ENCODE data around the gene CNTNAP2. TPM values are rescaled to one million over a fixed set of nuclear protein-coding genes. Genes with fewer than 3 reads are reported as not detected.
"Not testable (repeated sequence)": the region's sequence is repeated elsewhere in the genome, so short reads cannot be mapped to it uniquely, and the experiment has no call there.

Gene CNTNAP2
- total and polyA plus RNA-seq, 2 of the 4 experiments (the other 2 are of a cell fraction): not detected

DNA sequence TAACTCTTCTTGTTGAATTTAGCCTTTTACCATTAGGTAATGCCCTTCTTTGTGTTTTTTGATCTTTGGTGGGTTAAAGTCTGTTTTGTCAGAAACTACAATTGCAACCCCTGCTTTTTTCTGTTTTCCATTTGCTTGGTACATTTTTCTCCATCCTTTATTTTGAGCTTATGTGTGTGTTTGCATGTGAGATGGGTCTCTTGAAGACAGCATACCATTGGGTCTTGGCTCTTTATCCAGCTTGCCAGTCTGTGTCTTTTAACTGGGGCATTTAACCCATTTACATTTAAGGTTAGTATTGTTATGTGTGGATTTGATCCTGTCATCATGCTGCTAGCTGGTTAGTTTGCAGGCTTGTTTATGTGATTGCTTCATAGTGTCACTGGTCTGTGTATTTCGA, 997.9 kb downstream of the CNTNAP2 start:
- no CpG with 5 or more reads among the region's 1 CpG for WGBS, 2 experiments (ENCODE audit: extremely low coverage in 2 of 2, insufficient read length in 1 of 2)
- H2BK5ac ChIP-seq (ENCODE audit: low read depth, low read length, poor library complexity, severe bottlenecking); H3K9ac ChIP-seq (ENCODE audit: low read depth, low read length); H3K23ac ChIP-seq (ENCODE audit: low read depth, low read length); H3K4me3 ChIP-seq (ENCODE audit: insufficient read depth, low read depth, low read length); intact Hi-C loops (cut with micrococcal nuclease); H3K18ac ChIP-seq (ENCODE audit: low read depth, low read length); in situ Hi-C loops (cut with MboI; ENCODE audit: low sequenced_read_pairs); H3K56ac ChIP-seq (ENCODE audit: extremely low read depth, insufficient read depth, low read length); H3K27me3 ChIP-seq (ENCODE audit: control insufficient read depth, insufficient read depth, low read length); H2AK9ac ChIP-seq (replicated peaks; ENCODE audit: low read depth, low read length, poor library complexity); H2AFZ ChIP-seq (replicated peaks; ENCODE audit: low read length, poor library complexity); H2AK5ac ChIP-seq (ENCODE audit: low read depth, low read length); H3K14ac ChIP-seq (replicated peaks; ENCODE audit: low read depth, low read length); DNase-seq; H4K20me1 ChIP-seq (ENCODE audit: insufficient read depth, low read length); H3K4ac ChIP-seq (ENCODE audit: low read depth, low read length); H3K9me1 ChIP-seq (ENCODE audit: insufficient read depth, low read length); H2BK120ac ChIP-seq (ENCODE audit: low read depth, low read length); dilution Hi-C loops (cut with HindIII; ENCODE audit: low sequenced_read_pairs, unreplicated experiment); H4K5ac ChIP-seq (ENCODE audit: low read depth, low read length); H3K27ac ChIP-seq (ENCODE audit: insufficient read depth, low read length); H4K8ac ChIP-seq (ENCODE audit: low read depth in 2 of 2, low read length in 2 of 2); H2BK20ac ChIP-seq (ENCODE audit: low read depth, low read length); H3K4me2 ChIP-seq (ENCODE audit: low read depth, low read length); BruUV-seq (replicated peaks); H3K79me1 ChIP-seq (ENCODE audit: low read depth in 1 of 2, low read length in 2 of 2); H2BK15ac ChIP-seq (ENCODE audit: low read depth, low read length); H3K36me3 ChIP-seq (ENCODE audit: control insufficient read depth, insufficient read depth, low read length); ATAC-seq (ENCODE audit: low read depth); POLR2A ChIA-PET (ENCODE audit: unreplicated experiment); H3K4me1 ChIP-seq (ENCODE audit: control insufficient read depth, insufficient read depth, low read length); H4K91ac ChIP-seq (ENCODE audit: insufficient read depth, low read depth, low read length): not testable (repeated sequence)
- peaks cover 12% of the 10 kb centered on the region; the same call in 1 of the 2 replicates for H3K9me3 ChIP-seq (ENCODE audit: control insufficient read depth, insufficient read depth, low read length)
- CTCF ChIA-PET: interaction anchor here (0.6 to 0.7 kb wide), 2 partner anchors 153 to 344 kb away, joined by 3 to 5 read pairs; no protein-coding TSS in a partner anchor
